ENCODE results near the gene HSD11B2.
"Not testable (repeated sequence)": the region's sequence is repeated elsewhere in the genome, so short reads cannot be mapped to it uniquely, and the experiment has no call there.

The HSD11B2 gene

DNA sequence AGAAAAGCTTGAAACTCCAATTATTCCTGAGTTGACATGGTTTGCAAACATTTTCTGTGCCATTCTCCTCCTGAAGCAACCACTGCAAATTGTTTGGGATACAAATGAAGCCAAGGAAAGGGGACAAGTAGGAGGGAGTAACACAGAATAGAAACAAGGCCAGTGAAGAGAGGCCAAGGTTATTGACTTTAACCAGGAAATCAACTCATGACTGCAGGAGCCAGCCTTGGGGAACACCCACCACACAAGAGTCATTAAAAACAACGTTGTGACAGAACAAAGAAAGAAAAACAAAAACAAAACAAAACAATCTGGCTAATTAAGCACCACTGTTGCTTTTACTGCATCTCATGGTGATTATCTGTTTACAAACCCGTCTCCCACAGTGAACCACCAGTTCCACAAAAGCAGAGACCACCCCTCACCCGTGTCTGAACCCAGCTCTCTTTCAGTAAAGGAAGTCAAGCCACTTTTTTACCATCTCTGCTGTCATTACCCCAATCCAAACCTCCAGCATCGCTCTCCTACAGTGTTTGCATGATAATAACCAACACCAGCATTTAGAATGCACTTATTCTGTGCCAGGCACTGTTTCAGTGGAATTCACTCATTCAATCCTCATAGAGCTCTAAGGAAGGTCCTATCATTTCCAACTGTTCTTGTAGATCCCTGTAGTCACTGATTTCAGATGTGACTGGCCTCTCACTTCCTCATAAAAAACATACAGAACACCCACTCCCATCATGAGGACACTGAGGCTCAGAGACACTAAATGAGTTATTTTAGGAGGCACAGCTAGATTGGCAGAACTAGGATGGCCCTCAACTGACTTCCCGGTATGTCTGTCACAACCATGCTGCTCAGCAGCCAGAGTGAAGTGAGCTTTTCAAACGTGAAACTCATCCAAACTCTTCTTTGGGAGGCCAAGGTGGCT lies 16.7 kb upstream of the HSD11B2 start:
- DNase-seq (ENCODE audit: low read depth in 2 of 2, low spot score in 1 of 2), result no peak

DNA sequence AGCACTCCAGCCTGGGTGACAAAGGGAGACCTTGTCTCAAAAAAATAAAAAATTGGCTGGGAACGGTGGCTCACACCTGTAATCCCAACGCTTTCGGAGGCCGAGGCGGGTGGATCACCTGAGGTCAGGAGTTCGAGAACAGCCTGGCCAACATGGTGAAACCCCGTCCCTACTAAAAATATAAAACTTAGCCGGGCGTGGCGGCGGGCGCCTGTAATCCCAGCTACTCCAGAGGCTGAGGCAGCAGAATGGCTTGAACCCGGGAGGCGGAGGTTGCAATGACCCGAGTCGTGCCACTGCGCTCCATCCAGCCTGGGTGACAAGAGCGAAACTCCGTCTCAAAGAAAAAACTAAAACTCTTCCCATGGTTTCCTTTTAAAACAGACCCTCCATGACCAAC lies 15.5 kb upstream of the HSD11B2 start:
- not testable (repeated sequence) for DNase-seq (ENCODE audit: low read depth in 2 of 2, low spot score in 1 of 2)

DNA sequence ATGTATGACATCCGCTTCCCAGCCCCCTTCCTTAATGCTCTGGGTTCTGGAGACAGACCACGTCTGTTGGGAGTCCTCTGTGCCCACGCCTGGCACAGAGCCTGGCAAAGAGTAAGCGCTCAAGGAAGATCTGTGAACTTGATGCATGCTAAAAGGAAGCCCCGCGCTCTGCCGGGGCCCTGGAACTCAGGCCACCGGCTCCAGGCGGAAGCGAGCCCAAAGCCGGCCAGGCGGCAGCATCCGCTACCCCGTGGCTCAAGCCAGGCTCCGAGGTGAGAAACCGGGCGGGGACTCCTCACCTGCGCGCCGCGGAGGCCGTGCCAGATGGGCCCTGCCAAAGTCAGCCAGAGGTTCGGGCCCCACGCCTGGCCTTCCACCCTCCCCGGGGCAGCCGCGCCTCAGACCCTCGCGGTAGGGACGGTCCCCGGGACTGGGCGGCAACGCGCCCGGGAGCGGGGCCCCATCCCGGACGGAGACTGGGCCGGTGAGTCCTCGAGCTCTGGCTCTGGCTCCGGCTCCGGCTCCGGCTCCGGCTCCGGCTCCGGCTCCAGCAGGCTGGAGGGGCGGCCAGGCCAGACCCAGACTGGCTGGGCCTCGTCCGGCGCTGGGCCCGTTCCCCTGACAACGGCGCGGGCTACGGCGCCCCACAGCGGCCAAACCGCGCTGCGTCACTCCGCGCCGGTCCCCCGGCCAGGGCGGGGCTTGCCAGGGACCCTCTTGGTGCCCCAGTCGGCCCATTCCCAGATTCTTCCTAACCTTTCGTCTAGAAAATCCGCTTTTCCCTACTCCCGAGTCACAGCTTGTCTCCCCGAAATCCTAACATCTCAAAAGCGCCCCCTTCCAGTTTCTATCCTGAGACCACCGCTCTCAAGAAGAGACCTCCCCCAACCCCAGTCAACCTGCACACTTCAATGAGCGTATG lies 14.8 kb upstream of the HSD11B2 start, which contains the start of gene ZDHHC1:
Gene ZDHHC1 (minus strand): TSS at position 606 of the 922 bp plus-strand sequence. CDS start 8,702 bp downstream, outside the sequence.
- DNase-seq (ENCODE audit: low read depth in 2 of 2, low spot score in 1 of 2), result no peak

DNA sequence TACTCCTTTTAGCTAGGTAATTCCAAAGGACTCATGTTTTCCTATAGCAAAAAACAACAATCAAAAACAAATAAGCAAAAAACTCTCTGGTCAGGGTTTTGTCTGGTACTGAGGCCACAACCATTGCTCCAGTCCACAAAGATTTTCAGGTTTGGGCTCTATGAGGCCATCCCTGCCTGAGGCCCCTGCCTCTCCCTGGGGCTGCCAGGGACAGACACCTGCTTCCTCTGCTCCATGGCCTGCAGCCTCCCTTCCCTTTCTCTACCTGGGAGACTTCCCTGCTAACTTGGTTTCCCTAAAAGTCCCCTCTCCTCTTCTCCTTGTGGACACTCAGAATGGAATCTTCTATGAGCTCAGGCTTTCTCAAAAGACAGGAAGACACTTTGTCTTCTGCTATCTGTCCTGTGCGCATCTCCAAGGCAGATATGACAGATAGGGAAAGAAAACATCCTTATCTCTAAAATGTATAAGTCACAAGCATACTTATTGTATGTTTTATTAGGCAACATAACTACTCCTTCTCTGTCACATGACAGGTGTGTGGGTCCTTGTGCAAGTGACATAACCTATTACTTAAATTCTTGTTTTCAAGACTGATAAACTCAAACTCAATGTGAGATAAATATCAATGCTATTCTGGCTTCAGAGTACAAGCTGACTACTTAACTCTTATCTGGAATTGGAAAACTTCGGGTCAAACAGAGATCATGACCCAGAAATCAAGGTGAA lies 13.4 kb upstream of the HSD11B2 start:
- DNase-seq (ENCODE audit: low read depth in 2 of 2, low spot score in 1 of 2), result no peak

DNA sequence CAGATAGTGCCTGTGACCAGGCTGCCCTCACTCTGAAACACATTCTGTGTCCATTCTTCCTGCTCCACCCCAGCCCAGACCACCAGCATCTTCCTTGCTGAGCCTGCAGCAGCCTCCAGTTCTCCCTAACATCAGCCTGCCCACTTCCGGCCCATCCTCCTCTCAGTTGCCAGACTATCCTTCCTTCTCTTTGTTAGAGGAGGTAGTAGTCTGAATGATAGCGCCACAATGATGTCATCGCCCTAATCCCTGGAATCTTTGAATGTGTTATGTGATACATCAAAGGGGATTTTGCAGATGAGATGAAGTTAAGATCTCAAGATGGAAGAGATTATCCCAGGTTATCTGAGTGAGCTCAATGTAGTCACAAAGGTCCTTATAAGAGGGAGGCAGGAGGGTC lies 11.4 kb upstream of the HSD11B2 start:
- no peak for DNase-seq (ENCODE audit: low read depth in 2 of 2, low spot score in 1 of 2)

DNA sequence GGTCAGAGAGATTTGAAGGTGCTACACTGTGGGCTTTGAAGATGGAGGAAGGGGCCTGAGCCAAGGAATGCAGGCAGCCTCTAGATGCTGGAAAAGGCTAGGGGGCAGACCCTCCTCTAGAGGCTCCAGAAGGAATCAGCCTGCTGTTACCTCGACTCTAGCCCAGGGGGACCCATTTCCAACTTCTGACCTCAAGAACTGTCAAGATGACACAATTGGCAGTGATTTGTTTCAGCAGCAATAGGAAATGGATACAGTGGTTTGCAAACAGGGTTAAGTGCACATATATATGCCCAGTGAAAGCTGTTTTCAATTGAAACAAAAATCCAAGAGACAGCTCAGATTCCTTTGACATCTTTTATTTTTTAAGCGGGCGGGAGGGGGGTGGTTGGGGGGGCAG lies 11.0 kb upstream of the HSD11B2 start:
- no peak for DNase-seq (ENCODE audit: low read depth in 2 of 2, low spot score in 1 of 2)

DNA sequence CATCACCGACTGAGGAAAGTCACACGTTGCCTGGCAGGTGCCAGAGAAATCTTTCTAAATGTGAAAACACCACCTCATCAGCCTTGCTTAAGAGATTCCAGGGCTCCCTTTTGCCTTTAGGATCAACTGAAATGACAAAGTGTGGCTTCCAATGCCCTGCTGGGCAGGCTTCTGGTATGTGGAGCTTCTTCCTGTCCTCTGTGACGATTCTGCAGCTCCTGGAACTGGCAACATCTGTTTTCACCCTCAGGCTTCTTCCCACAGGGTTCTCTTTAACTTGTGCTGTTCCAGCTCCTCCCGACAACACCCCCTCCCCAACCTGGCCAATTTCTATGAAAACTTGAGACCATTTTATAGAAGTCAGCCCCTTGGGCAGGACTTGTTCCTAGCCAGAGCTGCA lies 9.9 kb upstream of the HSD11B2 start:
- DNase-seq (ENCODE audit: low read depth in 2 of 2, low spot score in 1 of 2), result no peak

DNA sequence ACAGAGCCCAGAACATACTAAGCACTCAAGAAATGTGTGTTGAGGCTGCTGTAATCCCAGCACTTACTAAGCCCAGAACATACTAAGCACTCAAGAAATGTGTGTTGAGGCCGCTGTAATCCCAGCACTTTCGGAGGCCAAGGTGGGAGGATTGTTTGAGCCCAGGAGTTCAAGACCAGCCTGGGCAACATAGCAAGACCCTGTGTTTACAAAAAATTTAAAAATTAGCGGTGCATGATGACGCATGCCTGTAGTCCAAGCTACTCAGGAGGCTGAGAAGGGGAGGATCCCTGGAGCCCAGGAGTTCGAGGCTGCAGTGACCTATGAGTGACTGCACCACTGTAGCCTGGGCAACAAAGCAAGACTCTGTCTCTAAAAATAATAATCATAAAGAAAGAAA lies 7.9 kb upstream of the HSD11B2 start:
- no peak for DNase-seq (ENCODE audit: low read depth in 2 of 2, low spot score in 1 of 2)

DNA sequence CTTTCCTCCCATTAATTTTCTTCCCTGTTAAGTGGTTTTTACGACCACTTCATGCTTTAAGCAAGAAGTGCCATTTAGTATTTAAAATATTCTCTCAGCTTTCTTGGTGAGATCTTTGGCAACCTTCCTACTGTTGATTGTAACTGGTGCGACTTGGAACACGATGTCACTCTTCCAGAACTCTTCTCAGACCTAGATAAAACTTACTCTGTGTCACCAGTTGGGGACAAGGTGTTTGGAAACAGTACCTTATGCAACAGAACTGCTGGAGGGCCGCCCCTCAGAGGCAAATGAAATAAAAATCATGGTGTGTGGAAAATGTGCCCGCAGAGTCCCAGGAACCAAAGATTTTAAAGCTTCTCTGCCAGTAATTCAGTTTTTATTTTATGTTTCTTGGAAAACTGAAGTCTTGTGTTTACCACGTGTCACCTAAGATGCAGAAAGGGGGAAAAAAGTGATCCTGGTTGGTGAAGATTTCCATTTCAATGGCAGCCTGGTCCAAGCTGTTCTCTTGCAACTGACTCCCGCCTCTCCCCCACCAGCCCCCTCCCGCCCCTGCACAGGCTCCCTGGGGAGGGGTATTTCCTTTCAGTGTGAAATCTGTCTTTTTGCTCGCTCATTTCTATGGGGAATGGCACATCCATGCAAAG lies 7.2 kb upstream of the HSD11B2 start:
- DNase-seq (ENCODE audit: low read depth in 2 of 2, low spot score in 1 of 2), result no peak

DNA sequence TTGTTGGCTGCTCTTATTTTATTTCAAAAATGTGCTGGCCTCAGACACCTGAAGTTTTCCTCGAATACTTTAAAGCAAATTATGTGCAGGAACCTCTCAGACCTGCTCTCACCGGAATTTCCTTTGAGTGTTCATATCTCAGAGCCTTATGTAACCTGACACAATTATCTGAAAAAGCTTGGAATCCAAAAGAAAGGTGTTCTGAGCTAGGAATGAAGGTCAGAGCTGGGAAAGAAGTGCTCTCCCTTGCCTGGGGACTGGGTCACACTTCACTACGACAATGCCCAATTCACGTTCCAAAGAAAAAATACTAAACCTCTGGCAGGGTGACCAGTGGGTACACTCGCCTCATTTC lies 6.7 kb upstream of the HSD11B2 start:
- DNase-seq (ENCODE audit: low read depth in 2 of 2, low spot score in 1 of 2), result no peak

DNA sequence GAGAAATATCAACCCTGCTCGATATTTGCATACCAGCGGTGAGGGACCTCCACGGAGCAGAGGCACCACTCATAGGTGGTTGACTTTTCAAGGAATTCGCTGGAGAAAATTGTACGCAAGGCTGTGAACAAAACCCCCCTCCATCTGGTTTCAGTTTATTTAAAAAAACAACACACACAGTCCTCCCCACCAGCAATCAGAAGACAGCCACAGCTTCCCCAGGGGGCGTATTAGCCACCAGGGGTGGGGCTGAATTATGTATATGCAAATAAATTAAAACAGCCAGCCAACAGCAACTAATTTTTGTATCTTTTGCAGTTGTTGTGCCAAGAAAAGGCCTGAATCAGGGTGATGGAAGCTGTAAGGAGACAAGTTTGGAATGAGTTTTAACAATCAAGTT lies 5.9 kb upstream of the HSD11B2 start:
- no peak for DNase-seq (ENCODE audit: low read depth in 2 of 2, low spot score in 1 of 2)

DNA sequence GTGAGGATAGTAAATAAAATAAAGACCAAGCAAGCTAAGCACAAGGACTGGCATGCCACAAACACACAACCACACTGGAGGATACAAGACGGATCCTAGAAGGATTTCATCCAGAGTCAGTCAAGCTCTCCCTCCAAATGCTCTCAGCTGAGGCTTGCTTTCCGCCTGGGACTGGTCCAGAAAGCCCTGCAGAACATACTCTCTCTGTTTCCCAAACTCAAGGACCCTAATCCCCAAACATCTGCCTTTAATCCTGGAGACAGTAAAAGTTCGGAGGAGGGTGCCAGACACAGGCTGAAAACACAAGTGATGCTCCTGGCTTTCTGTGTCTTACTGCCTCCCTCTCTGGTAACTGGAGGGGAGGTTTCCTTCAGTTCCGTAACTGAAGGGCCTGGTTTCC lies 5.3 kb upstream of the HSD11B2 start:
- no peak for DNase-seq (ENCODE audit: low read depth in 2 of 2, low spot score in 1 of 2)

DNA sequence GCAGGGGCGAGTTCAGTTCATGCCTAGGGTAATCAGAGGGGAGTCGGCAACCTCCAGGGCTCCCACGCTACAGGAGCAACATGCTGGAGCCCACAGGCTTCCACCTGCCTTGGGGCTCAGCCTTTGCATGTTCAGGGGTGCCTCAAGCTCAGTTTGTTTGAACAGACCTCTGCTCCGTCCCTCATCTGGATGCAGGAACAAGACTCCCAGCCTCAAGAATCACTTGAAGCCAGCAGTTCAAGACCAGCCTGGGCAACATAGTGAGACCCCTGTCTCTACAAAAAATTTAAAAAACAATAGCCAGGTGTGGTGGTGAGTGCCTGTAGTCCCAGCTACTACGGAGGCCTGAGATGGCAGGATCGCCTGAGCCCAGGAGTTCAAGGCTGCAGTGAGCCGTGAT lies 4.9 kb upstream of the HSD11B2 start:
- DNase-seq (ENCODE audit: low read depth in 2 of 2, low spot score in 1 of 2), result no peak

DNA sequence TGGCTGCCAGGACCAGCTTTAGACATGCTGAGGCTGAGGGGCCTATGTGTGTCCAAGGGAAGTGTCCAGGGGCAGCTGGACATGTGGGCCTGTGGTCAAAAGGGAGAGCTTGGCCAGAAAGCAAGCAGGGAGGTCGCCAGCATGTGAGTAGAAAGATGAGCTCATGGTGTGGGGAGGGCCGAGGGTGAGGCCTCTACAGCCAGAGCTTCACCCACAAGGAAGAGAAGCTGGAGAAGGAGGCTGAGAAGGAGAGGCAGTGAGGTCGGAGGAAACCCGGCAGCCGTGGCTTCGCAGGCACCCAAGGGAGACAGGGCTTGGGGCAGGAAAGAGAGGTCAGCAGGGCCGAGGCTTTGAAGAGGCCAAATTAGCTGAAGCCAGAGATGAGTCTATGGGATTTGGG lies 4.0 kb upstream of the HSD11B2 start:
- DNase-seq (ENCODE audit: low read depth in 2 of 2, low spot score in 1 of 2), result no peak

DNA sequence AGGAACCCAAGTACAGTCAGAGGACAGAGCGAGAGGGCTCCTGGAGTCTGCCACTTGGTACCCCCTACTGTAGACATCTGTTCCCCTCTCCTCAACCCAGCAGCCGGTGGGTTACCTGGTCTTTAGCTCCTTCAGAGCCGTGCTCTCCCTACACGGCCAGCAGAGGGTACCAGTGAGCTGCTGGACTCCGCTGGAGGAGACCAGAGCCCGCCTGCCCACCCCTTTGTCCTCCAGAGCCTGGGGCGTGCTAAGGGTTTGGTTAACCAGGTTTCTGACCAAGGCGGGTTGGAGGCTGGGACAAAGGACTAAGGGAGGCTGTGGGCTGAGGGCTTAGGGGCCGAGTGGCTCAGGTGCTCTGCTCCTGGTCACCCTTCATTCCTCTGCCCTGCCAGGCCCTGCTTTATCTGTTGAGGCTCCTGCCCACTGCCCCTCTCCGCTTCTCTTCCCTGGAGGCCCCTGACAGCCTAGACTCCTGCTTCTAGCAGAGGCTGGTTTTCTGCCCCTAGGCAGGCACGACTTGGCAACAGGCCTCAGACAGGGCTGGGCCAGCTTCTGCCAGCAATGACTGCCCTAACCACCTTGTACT lies 2.7 kb upstream of the HSD11B2 start:
- no peak for DNase-seq (ENCODE audit: low read depth in 2 of 2, low spot score in 1 of 2)

DNA sequence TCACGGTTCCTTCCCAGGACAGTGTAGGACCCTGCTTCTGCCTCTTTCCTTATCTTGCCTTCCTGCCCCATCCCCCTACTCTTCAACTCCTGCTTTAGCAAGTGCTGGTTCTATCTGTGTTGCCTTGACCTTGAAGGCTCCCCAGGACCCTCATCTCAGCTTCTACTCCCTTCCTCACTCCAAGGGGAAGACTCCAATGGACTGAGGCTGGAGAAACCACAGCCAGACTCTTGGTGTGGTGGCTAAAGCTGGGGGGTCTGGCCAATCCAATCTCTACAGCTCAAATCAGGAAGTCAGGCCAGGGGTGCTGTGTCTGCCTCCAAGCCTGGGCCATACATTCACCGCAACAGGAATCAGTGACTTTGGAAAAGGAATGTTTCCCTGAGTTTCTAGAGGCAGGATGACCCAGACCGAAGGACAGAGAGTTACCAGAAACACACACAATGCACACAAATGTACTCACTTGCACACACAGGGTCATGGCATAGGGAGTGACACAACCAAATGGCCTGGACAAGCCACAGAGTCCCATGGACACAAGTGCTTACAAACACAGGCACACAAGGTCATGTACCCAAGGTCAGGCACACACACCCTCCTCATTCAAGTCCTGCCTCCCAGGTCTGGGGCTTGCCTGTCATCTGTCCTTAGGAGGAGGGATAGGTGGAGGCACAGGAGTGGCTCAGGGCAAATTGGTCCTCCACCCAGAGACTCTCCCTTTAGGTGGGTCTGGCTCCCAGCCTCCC lies 1.7 kb upstream of the HSD11B2 start:
- DNase-seq (ENCODE audit: low read depth in 2 of 2, low spot score in 1 of 2), result no peak

DNA sequence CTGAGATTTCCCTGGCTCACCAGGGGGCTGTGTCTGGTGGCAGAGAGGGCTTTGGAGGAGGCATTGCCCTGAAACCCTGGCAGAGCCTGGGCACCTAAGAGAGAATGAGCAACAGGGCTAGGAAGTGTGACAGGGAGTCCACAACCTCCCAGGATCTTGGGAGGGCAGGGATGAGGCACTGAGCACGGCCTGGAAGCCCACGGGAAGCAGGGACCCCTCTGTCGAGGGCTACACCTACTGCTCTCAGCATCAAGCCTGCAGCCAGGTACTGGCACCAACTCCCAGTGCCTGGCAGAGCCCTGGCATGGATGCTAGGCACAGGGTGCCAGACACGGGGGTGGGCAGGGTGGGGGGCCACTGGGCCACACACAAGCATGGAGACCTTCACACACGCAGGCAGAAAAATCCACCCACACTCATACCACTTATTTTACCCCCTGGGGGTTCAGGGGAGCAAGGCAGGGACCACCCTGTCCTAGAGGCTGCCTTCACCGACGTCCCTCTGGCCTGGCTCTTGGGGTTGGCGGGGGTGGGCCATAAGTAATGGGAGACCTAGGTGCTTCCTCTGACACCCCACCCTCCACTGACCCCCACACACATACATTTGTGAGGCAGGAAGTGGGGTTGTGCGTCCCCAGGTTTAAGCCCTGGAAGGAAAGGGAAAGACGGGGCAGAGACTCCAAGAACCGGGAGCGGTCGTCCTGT lies 970 bp upstream of the HSD11B2 start:
- no peak for DNase-seq (ENCODE audit: low read depth in 2 of 2, low spot score in 1 of 2)

DNA sequence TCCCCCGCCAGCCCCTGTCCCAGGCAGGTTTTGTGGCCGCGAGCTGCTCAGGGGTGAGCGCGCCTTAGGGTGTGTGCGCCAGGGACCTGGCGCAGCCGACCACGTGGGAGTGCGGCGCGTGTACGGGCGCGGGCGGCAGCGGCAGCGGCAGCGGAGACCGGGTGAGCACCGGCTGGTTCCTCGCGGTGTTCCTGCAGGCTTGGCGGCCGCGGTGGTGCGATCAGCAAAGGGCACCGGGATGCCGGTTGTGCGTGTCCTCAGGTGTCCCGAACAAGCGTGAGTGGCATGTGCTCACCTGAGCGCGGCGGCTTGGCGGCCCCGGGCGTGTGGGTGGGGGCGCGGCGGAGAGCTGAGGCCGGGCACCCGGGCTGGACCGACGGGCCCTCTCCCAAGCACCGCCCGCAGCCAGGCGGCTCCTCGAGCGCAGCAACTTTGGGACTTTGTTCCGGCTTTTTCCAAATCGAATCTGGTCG lies 381 bp upstream of the HSD11B2 start:
- DNase-seq (ENCODE audit: low read depth in 2 of 2, low spot score in 1 of 2), result no peak
